ENCODE data around the gene TTLL5.

Gene TTLL5

GRCh38 chr14:75987201-75987970 lies 326.3 kb downstream of the TTLL5 start:
- no peak overlapping the region for H3K4me3 ChIP-seq (replicated peaks; ENCODE audit: insufficient read depth, low read length)
- DNase-seq (ENCODE audit: low read depth in 1 of 2, low spot score in 1 of 2) = no peak
- H3K27ac ChIP-seq (replicated peaks) = no peak overlapping the region
- H3K27me3 ChIP-seq (ENCODE audit: insufficient read depth, poor library complexity, severe bottlenecking) = no peaks in the 10 kb centered on the region
- TF ChIP-seq POLR2AphosphoS5 (IDR thresholded peaks at IDR 0.05; ENCODE audit: low read depth) (no peak), REST (IDR thresholded peaks at IDR 0.05; ENCODE audit: insufficient replicate concordance, low read depth) (no peak), SPI1 (IDR thresholded peaks at IDR 0.05; ENCODE audit: borderline replicate concordance, low read depth) (no peak), CTCF (IDR thresholded peaks at IDR 0.05; ENCODE audit: insufficient read depth, low read length) (no peak), GABPA (IDR thresholded peaks at IDR 0.05; ENCODE audit: low read depth) (no peak)

- DNase-seq (ENCODE audit: low read depth in 1 of 2, low spot score in 1 of 2) = no peak
- no peak for TF ChIP-seq POLR2AphosphoS5 (IDR thresholded peaks at IDR 0.05; ENCODE audit: low read depth)
- TF ChIP-seq CTCF (IDR thresholded peaks at IDR 0.05; ENCODE audit: insufficient read depth, low read length) = no peak
- no peak for TF ChIP-seq SPI1 (IDR thresholded peaks at IDR 0.05; ENCODE audit: borderline replicate concordance, low read depth)
- TF ChIP-seq REST (IDR thresholded peaks at IDR 0.05; ENCODE audit: insufficient replicate concordance, low read depth) = no peak
- TF ChIP-seq GABPA (IDR thresholded peaks at IDR 0.05; ENCODE audit: low read depth) = no peak
- H3K4me3 ChIP-seq (replicated peaks; ENCODE audit: insufficient read depth, low read length) = no peak overlapping the region
- no peaks in the 10 kb centered on the region for H3K27me3 ChIP-seq (ENCODE audit: insufficient read depth, poor library complexity, severe bottlenecking)
- no peak overlapping the region for H3K27ac ChIP-seq (replicated peaks)
Observed at GRCh38 chr14:75989134-75989533, 328.1 kb downstream of the TTLL5 start.

GRCh38 chr14:75990297-75990696 lies 329.3 kb downstream of the TTLL5 start:
- Histone ChIP-seq H3K27me3 (ENCODE audit: insufficient read depth, poor library complexity, severe bottlenecking) (no peaks in the 10 kb centered on the region), H3K4me3 (replicated peaks; ENCODE audit: insufficient read depth, low read length) (no peak overlapping the region), H3K27ac (replicated peaks) (no peak overlapping the region)
- TF ChIP-seq SPI1 (IDR thresholded peaks at IDR 0.05; ENCODE audit: borderline replicate concordance, low read depth) (no peak), GABPA (IDR thresholded peaks at IDR 0.05; ENCODE audit: low read depth) (no peak), CTCF (IDR thresholded peaks at IDR 0.05; ENCODE audit: insufficient read depth, low read length) (no peak), REST (IDR thresholded peaks at IDR 0.05; ENCODE audit: insufficient replicate concordance, low read depth) (no peak), POLR2AphosphoS5 (IDR thresholded peaks at IDR 0.05; ENCODE audit: low read depth) (no peak)
- no peak for DNase-seq (ENCODE audit: low read depth in 1 of 2, low spot score in 1 of 2)
